Effector memory CD8-positive, alpha-beta T cell (primary cell): ENCODE data around the gene PIBF1.

Experiments used
- ATAC-seq: fragments of 150-1000 bp; cut with Tn5 transposase; replicated peaks from 2 replicates; pipeline ENCODE4 v1.10.0; 2021; ENCODE audit warnings: mild to moderate bottlenecking, moderate library complexity
- DNase-seq, 3 experiments: peaks; one replicate each; pipeline ENCODE4 v3.0.0; 2021
- H3K27ac Mint-ChIP-seq, 2 donors: one replicate each; pipeline ENCODE4 v1.8.0; 2022; ENCODE audit warnings: mild to moderate bottlenecking in 2 of 2, mixed read lengths in 2 of 2, moderate library complexity in 2 of 2
- H3K27me3 Mint-ChIP-seq, 2 donors: one replicate each; pipeline ENCODE4 v1.8.0; 2022; ENCODE audit warnings: mixed read lengths in 2 of 2
- H3K36me3 Mint-ChIP-seq: one replicate; pipeline ENCODE4 v1.8.0; 2022; ENCODE audit warnings: mild to moderate bottlenecking, moderate library complexity, mixed read lengths; ENCODE audit not compliant: insufficient read depth
- H3K4me1 Mint-ChIP-seq, 2 donors: one replicate each; pipeline ENCODE4 v1.8.0; 2022; ENCODE audit warnings: low read depth in 2 of 2, mixed read lengths in 2 of 2
- H3K4me3 Mint-ChIP-seq, 2 donors: one replicate each; pipeline ENCODE4 v1.8.0; 2022; ENCODE audit warnings: mild to moderate bottlenecking in 2 of 2, mixed read lengths in 2 of 2, moderate library complexity in 2 of 2
- H3K9me3 Mint-ChIP-seq, 2 donors: one replicate each; pipeline ENCODE4 v1.8.0; 2022; ENCODE audit warnings: mixed read lengths in 2 of 2

Gene PIBF1

GRCh38 chr13:72963762-72964161, 181.8 kb downstream of the PIBF1 start:
- no peak for ATAC-seq
- H3K9me3 Mint-ChIP-seq: no peaks in the 10 kb centered on the region

GRCh38 chr13:72970301-72970880, 188.5 kb downstream of the PIBF1 start:
- no peaks in the 10 kb centered on the region for H3K9me3 Mint-ChIP-seq
- H3K4me1 Mint-ChIP-seq: no peaks in the 10 kb centered on the region
- no peak overlapping the region for H3K27ac Mint-ChIP-seq
- no peak overlapping the region for H3K4me3 Mint-ChIP-seq
- DNase-seq (no peak), ATAC-seq (no peak)
- H3K27me3 Mint-ChIP-seq: no peaks in the 10 kb centered on the region
- peaks cover 27% of the 10 kb centered on the region for H3K36me3 Mint-ChIP-seq

More at GRCh38 chr13:72963762-72964161, 181.8 kb downstream of the PIBF1 start:
- Mint-ChIP-seq H3K4me3 (no peak overlapping the region), H3K4me1 (no peaks in the 10 kb centered on the region), H3K27me3 (no peaks in the 10 kb centered on the region), H3K36me3 (peaks cover 29% of the 10 kb centered on the region), H3K27ac (no peak overlapping the region)
- DNase-seq: no peak

GRCh38 chr13:72970956-72971355, 189.0 kb downstream of the PIBF1 start:
- H3K4me3 Mint-ChIP-seq: no peak overlapping the region
- no peaks in the 10 kb centered on the region for H3K4me1 Mint-ChIP-seq
- peaks cover 24% of the 10 kb centered on the region for H3K36me3 Mint-ChIP-seq
- no peak overlapping the region for H3K27ac Mint-ChIP-seq
- no peaks in the 10 kb centered on the region for H3K9me3 Mint-ChIP-seq
- H3K27me3 Mint-ChIP-seq: no peaks in the 10 kb centered on the region
- no peak for ATAC-seq
- DNase-seq: no peak

DNA sequence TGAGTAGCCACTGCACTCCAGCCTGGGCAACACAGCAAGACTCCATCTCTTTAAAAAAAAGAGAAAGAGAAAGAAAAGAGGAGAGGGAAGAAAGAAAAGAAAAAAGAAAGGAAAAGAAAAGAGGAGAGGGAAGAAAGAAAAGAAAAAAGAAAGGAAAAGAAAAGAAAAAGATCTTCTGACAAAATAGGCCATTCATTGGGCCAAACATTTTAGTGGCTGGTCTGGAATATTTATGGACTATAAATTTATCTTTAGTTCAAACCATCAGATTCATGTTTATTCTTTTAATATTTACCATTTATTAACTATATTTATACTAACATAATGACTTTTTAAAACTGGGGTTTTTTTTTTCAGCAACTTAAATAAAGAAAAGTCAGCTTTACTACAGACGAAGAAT, 191.3 kb downstream of the PIBF1 start:
- Mint-ChIP-seq H3K9me3 (no peaks in the 10 kb centered on the region), H3K4me1 (no peaks in the 10 kb centered on the region), H3K4me3 (no peak overlapping the region), H3K27ac (peak overlapping the region in 1 of 2 donors; percentile 81), H3K36me3 (peaks cover 6% of the 10 kb centered on the region), H3K27me3 (no peaks in the 10 kb centered on the region)
- ATAC-seq (no peak), DNase-seq (no peak)

GRCh38 chr13:72983085-72983768, 201.3 kb downstream of the PIBF1 start:
- peaks cover 0 to 4% of the 10 kb centered on the region in 2 donors for H3K4me1 Mint-ChIP-seq
- H3K27me3 Mint-ChIP-seq: no peaks in the 10 kb centered on the region
- no peak overlapping the region for H3K27ac Mint-ChIP-seq
- no peaks in the 10 kb centered on the region for H3K9me3 Mint-ChIP-seq
- ATAC-seq: no peak
- no peak for DNase-seq
- no peaks in the 10 kb centered on the region for H3K36me3 Mint-ChIP-seq
- no peak overlapping the region for H3K4me3 Mint-ChIP-seq

DNA sequence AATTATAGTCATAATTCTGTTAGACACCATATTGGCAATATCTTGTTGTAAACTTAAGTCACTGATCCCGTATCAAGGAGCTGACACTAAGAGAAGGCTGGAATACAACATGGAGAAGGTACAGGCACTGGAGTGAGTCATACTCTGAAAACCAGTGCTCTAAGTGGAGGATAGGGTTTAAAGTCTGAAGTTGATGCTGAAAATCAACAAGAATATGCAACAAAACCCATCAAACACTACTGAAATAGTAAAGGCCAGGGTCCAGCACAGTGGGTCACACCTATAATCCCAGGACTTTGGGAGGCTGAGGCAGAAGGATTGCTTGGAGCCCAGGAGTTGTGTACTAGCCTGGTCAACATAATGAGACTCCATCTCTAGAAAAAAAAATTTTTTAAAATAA, 203.7 kb downstream of the PIBF1 start:
- Mint-ChIP-seq H3K36me3 (no peaks in the 10 kb centered on the region), H3K4me1 (no peaks in the 10 kb centered on the region), H3K27ac (no peak overlapping the region), H3K27me3 (no peaks in the 10 kb centered on the region), H3K9me3 (no peaks in the 10 kb centered on the region), H3K4me3 (no peak overlapping the region)
- DNase-seq (no peak), ATAC-seq (no peak)

- ATAC-seq (no peak), DNase-seq (no peak)
- Mint-ChIP-seq H3K27me3 (no peaks in the 10 kb centered on the region), H3K4me1 (no peaks in the 10 kb centered on the region), H3K4me3 (no peak overlapping the region), H3K27ac (no peak overlapping the region), H3K9me3 (no peaks in the 10 kb centered on the region), H3K36me3 (peaks cover 3% of the 10 kb centered on the region)
Observed at GRCh38 chr13:72986197-72986596, 204.3 kb downstream of the PIBF1 start.

DNA sequence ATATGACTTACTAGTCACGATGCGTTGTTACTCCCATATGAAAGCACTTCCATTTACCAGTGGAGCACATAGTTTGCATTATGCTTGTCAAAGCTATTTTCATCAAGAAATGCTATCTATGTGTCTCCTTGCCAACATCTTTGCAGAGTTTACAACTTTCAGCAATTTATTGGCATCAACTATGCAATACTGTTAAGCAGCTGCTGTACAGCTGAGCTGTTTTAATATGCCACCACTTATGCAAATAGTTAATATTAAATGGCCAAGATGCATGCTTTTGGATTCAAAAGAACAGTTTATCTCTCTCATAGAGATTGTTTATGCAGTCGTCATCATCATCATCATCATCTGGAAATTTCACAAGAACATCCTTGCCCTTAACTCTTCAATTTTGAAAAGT, 209.0 kb downstream of the PIBF1 start:
- no peak for ATAC-seq
- Mint-ChIP-seq H3K4me3 (no peak overlapping the region), H3K9me3 (no peaks in the 10 kb centered on the region), H3K27me3 (no peaks in the 10 kb centered on the region), H3K27ac (no peak overlapping the region), H3K36me3 (peaks cover 7% of the 10 kb centered on the region), H3K4me1 (no peaks in the 10 kb centered on the region)
- no peak for DNase-seq

DNA sequence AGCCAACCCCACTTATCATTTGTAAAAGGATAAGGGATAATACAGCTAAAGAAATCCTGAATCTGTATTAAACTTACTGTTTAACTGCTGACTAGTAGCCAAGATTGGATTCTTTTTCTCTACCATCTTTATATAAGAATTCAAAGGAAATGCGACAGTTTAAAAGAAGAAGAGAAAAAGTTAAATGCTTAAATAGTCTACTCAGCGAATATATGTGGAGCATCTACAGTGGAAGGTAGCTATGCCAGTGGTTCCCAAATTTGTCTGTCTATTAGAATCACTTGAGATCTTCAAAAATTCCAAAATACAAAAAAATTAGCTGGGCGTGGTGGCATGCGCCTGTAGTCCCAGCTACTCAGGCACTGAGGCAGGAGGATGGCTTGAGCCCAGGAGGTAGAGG, 216.1 kb downstream of the PIBF1 start:
- Mint-ChIP-seq H3K4me1 (peaks cover 0 to 2% of the 10 kb centered on the region in 2 donors), H3K27ac (no peak overlapping the region), H3K27me3 (no peaks in the 10 kb centered on the region), H3K4me3 (no peak overlapping the region), H3K36me3 (peaks cover 3% of the 10 kb centered on the region), H3K9me3 (no peaks in the 10 kb centered on the region)
- ATAC-seq (no peak), DNase-seq (no peak)

- no peak overlapping the region for H3K4me3 Mint-ChIP-seq
- no peak for ATAC-seq
- DNase-seq: no peak
Observed at GRCh38 chr13:73000027-73000674, 218.2 kb downstream of the PIBF1 start.

DNA sequence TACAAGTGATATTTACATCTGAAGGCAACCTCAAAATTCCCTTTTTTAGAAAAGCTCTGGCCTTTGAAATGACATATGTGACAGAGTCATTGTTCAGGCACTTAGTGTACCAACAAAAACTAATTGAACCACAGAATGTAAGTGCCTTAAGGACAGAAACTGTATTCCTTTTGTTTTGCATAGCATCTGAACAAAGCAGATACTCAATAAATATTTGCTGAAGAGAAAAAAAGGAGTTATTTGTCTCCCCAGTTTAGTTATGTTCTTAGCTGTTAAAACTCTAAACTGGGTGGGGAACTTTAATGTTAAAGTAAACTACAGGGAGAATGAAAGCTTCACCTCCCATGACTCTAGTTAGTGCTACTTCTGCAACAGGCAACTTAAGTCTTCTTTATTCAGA, 220.0 kb downstream of the PIBF1 start:
- no peaks in the 10 kb centered on the region for H3K27me3 Mint-ChIP-seq
- ATAC-seq (no peak), DNase-seq (no peak)
- peaks cover 0 to 2% of the 10 kb centered on the region in 2 donors for H3K4me1 Mint-ChIP-seq
- peaks cover 16% of the 10 kb centered on the region for H3K36me3 Mint-ChIP-seq
- H3K4me3 Mint-ChIP-seq: no peak overlapping the region
- H3K9me3 Mint-ChIP-seq: no peaks in the 10 kb centered on the region
- no peak overlapping the region for H3K27ac Mint-ChIP-seq

More at GRCh38 chr13:73000027-73000674, 218.2 kb downstream of the PIBF1 start:
- H3K9me3 Mint-ChIP-seq: no peaks in the 10 kb centered on the region
- peaks cover 16% of the 10 kb centered on the region for H3K36me3 Mint-ChIP-seq
- H3K4me1 Mint-ChIP-seq: peaks cover 0 to 2% of the 10 kb centered on the region in 2 donors
- H3K27ac Mint-ChIP-seq: no peak overlapping the region
- no peaks in the 10 kb centered on the region for H3K27me3 Mint-ChIP-seq

DNA sequence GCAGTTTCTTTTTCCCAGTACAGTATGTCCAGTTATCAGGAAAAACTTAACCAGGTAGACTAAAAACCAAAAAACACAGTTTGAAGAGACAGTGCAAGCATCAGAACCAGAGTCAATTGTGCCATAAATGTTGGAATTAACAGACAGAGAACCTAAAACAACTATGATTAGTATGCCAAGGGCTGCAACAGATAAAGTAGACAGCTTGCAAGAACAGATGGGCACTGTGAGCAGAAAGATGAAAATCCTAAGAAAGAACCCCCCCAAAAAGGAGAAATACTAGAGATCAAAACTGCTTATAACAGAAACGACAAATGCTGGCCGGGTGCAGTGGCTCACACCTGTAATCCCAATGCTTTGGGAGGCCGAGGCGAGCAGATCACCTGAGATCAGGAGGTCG, 229.8 kb downstream of the PIBF1 start:
- no peak overlapping the region for H3K27ac Mint-ChIP-seq
- H3K36me3 Mint-ChIP-seq: peaks cover 13% of the 10 kb centered on the region
- no peak for ATAC-seq
- no peaks in the 10 kb centered on the region for H3K27me3 Mint-ChIP-seq
- no peaks in the 10 kb centered on the region for H3K9me3 Mint-ChIP-seq
- no peaks in the 10 kb centered on the region for H3K4me1 Mint-ChIP-seq
- DNase-seq: no peak
- no peak overlapping the region for H3K4me3 Mint-ChIP-seq

- Mint-ChIP-seq H3K4me3 (no peak overlapping the region), H3K9me3 (no peaks in the 10 kb centered on the region), H3K27ac (no peak overlapping the region), H3K27me3 (no peaks in the 10 kb centered on the region), H3K4me1 (no peaks in the 10 kb centered on the region), H3K36me3 (peaks cover 22% of the 10 kb centered on the region)
- no peak for ATAC-seq
- no peak for DNase-seq
Observed at GRCh38 chr13:73015805-73016204, 233.9 kb downstream of the PIBF1 start.

- no peaks in the 10 kb centered on the region for H3K9me3 Mint-ChIP-seq
- ATAC-seq (no peak), DNase-seq (no peak)
- no peak overlapping the region for H3K4me3 Mint-ChIP-seq
- no peaks in the 10 kb centered on the region for H3K27me3 Mint-ChIP-seq
- peak overlapping the region in 1 of 2 donors; percentile 26 for H3K27ac Mint-ChIP-seq
- no peaks in the 10 kb centered on the region for H3K4me1 Mint-ChIP-seq
- peaks cover 19% of the 10 kb centered on the region for H3K36me3 Mint-ChIP-seq
Observed at GRCh38 chr13:73018336-73018735, 236.4 kb downstream of the PIBF1 start.
